Prostate gland (tissue), 2 donors: ENCODE data around the gene MARCHF5.

Experiments used
- CTCF ChIP-seq, 4 experiments: fragments of 200-600 bp in 2 of 4; fragments of 450-650 bp in 2 of 4; sonication (generic) in 2 of 4; IDR thresholded peaks; 1 replicate in 3 of 4; 2 replicates in 1 of 4; pipeline ENCODE4 v1.5.1; 2016 to 2019; ENCODE audit warnings: antibody characterized with exemption in 4 of 4, mild to moderate bottlenecking in 2 of 4, moderate library complexity in 2 of 4
- POLR2A ChIP-seq: fragments of 450-650 bp; IDR thresholded peaks from one replicate; pipeline ENCODE4 v1.6.1; 2016; ENCODE audit warnings: antibody characterized with exemption, mild to moderate bottlenecking
- POLR2AphosphoS5 ChIP-seq: sonication (generic); formaldehyde crosslinking; IDR thresholded peaks from one replicate; pipeline ENCODE4 v1.6.1; 2017; ENCODE audit warnings: antibody characterized with exemption

GRCh38 chr10:92304061-92304460, 13.1 kb downstream of the MARCHF5 start:
- no peak for TF ChIP-seq CTCF (IDR thresholded peaks at IDR 0.05)
- no peak for TF ChIP-seq POLR2AphosphoS5
- TF ChIP-seq POLR2A, result no peak
